SK-N-SH treated with all-trans-retinoic acid at 6 μM for 48 hours (cell line): ENCODE measurements around the gene EPHB6.

Source experiments
- ATAC-seq: fragments of 200-7000 bp; cut with Tn5 transposase; 3 replicates; pipeline ENCODE4 v1.9.1; 2020; ENCODE audit warnings: mild to moderate bottlenecking, moderate library complexity
- ARNTL ChIP-seq: fragments of 450-650 bp; formaldehyde crosslinking; IDR thresholded peaks from 2 replicates; pipeline ENCODE4 v1.5.0; 2020; ENCODE audit warnings: low read depth, mild to moderate bottlenecking, moderate library complexity, borderline replicate concordance
- CSDC2 ChIP-seq: fragments of 250-450 bp; sonication (Bioruptor Pico); IDR thresholded peaks from 2 replicates; pipeline ENCODE4 v1.5.0; 2020; ENCODE audit warnings: mild to moderate bottlenecking, moderate library complexity
- ESRRG ChIP-seq: fragments of 250-450 bp; sonication (Bioruptor Pico); IDR thresholded peaks from 2 replicates; pipeline ENCODE4 v1.6.1; 2021; ENCODE audit warnings: mild to moderate bottlenecking
- GLIS3 ChIP-seq: fragments of 250-450 bp; sonication (Bioruptor Pico); IDR thresholded peaks from 2 replicates; pipeline ENCODE4 v1.5.0; 2020; ENCODE audit warnings: mild to moderate bottlenecking, moderate library complexity
- ISL1 ChIP-seq: fragments of 250-450 bp; sonication (Bioruptor Pico); IDR thresholded peaks from 2 replicates; pipeline ENCODE4 v2.1.2; 2022; ENCODE audit warnings: mild to moderate bottlenecking, moderate library complexity
- OSR1 ChIP-seq: fragments of 250-450 bp; sonication (Bioruptor Pico); IDR thresholded peaks from 2 replicates; pipeline ENCODE4 v1.8.0; 2022; ENCODE audit warnings: moderate library complexity, mild to moderate bottlenecking, inconsistent platforms
- PPARA ChIP-seq: fragments of 250-450 bp; sonication (Bioruptor Pico); IDR thresholded peaks from 2 replicates; pipeline ENCODE4 v1.5.0; 2020; ENCODE audit warnings: mild to moderate bottlenecking, borderline replicate concordance
- RARB ChIP-seq: fragments of 250-450 bp; sonication (Bioruptor Pico); IDR thresholded peaks from 2 replicates; pipeline ENCODE4 v1.8.0; 2021; ENCODE audit warnings: mild to moderate bottlenecking, moderate library complexity
- TCF4 ChIP-seq: fragments of 250-450 bp; sonication (Bioruptor Pico); IDR thresholded peaks from 2 replicates; pipeline ENCODE4 v1.8.0; 2021; ENCODE audit warnings: mild to moderate bottlenecking, moderate library complexity, borderline replicate concordance
- TOX ChIP-seq: fragments of 250-450 bp; sonication (Bioruptor Pico); IDR thresholded peaks from 2 replicates; pipeline ENCODE4 v1.8.0; 2021; ENCODE audit warnings: mild to moderate bottlenecking, moderate library complexity, borderline replicate concordance
- ZC3H10 ChIP-seq: fragments of 250-450 bp; sonication (Bioruptor Pico); IDR thresholded peaks from 2 replicates; pipeline ENCODE4 v1.5.1; 2021; ENCODE audit warnings: mild to moderate bottlenecking, moderate library complexity
- ZFP3 ChIP-seq: fragments of 250-450 bp; sonication (Bioruptor Pico); IDR thresholded peaks from 2 replicates; pipeline ENCODE4 v1.5.0; 2020; ENCODE audit warnings: mild to moderate bottlenecking, moderate library complexity
- ZFP30 ChIP-seq: fragments of 450-650 bp; formaldehyde crosslinking; IDR thresholded peaks from 2 replicates; pipeline ENCODE4 v1.5.0; 2022; ENCODE audit warnings: mild to moderate bottlenecking, moderate library complexity
- ZNF565 ChIP-seq: fragments of 450-650 bp; formaldehyde crosslinking; conservative IDR thresholded peaks from 2 replicates; pipeline ENCODE4 v1.5.0; 2020; ENCODE audit warnings: low read depth, mild to moderate bottlenecking, moderate library complexity
- ZNF70 ChIP-seq: fragments of 450-650 bp; formaldehyde crosslinking; IDR thresholded peaks from 2 replicates; pipeline ENCODE4 v1.5.0; 2020; ENCODE audit warnings: mild to moderate bottlenecking, moderate library complexity
- TF ChIP-seq, protein P1 (sequence below): fragments of 250-450 bp; sonication (Bioruptor Pico); IDR thresholded peaks from 2 replicates; pipeline ENCODE4 v1.5.1; 2020; ENCODE audit warnings: low read depth, mild to moderate bottlenecking, moderate library complexity
- TF ChIP-seq, protein P2 (sequence below): fragments of 250-450 bp; sonication (Bioruptor Pico); IDR thresholded peaks from 2 replicates; pipeline ENCODE4 v1.8.0; 2021; ENCODE audit warnings: low read depth, mild to moderate bottlenecking, moderate library complexity, borderline replicate concordance
- TF ChIP-seq, protein P3 (sequence below): fragments of 250-450 bp; sonication (Bioruptor Pico); IDR thresholded peaks from 2 replicates; pipeline ENCODE4 v1.5.0; 2020; ENCODE audit warnings: mild to moderate bottlenecking, moderate library complexity
- TF ChIP-seq, protein P4 (sequence below): fragments of 250-450 bp; sonication (Bioruptor Pico); IDR thresholded peaks from 2 replicates; pipeline ENCODE4 v1.5.1; 2021; ENCODE audit warnings: mild to moderate bottlenecking, moderate library complexity
- TF ChIP-seq, protein P5 (sequence below): fragments of 250-450 bp; sonication (Bioruptor Pico); IDR thresholded peaks from 2 replicates; pipeline ENCODE4 v1.8.0; 2020; ENCODE audit warnings: mild to moderate bottlenecking, moderate library complexity, borderline replicate concordance

The EPHB6 gene

DNA sequence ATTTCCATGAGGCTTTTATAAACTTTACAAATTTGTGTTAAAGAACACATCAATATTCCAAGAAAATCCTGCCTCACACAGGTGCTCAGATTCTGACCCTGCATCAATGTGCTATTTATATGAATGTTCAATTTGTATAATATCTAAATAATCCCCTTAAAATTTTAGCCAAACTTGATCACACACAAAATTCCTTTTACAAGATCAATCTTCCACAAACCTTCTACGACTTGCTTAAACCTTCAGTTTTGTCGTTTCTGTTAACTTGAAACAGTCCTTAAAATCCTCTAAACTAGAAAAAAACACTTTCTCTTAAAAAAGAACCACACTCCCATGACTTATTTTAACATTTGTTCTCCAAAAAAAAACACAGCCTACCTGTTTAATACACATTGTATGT, 50.9 kb downstream of the EPHB6 start (continued):
- TF ChIP-seq, protein P1, sequence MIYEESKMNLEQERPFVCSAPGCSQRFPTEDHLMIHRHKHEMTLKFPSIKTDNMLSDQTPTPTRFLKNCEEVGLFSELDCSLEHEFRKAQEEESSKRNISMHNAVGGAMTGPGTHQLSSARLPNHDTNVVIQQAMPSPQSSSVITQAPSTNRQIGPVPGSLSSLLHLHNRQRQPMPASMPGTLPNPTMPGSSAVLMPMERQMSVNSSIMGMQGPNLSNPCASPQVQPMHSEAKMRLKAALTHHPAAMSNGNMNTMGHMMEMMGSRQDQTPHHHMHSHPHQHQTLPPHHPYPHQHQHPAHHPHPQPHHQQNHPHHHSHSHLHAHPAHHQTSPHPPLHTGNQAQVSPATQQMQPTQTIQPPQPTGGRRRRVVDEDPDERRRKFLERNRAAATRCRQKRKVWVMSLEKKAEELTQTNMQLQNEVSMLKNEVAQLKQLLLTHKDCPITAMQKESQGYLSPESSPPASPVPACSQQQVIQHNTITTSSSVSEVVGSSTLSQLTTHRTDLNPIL (CRISPR knock-in tag): no peak
- TF ChIP-seq ZNF565 (CRISPR knock-in tag): no peak
- TF ChIP-seq, protein P2, sequence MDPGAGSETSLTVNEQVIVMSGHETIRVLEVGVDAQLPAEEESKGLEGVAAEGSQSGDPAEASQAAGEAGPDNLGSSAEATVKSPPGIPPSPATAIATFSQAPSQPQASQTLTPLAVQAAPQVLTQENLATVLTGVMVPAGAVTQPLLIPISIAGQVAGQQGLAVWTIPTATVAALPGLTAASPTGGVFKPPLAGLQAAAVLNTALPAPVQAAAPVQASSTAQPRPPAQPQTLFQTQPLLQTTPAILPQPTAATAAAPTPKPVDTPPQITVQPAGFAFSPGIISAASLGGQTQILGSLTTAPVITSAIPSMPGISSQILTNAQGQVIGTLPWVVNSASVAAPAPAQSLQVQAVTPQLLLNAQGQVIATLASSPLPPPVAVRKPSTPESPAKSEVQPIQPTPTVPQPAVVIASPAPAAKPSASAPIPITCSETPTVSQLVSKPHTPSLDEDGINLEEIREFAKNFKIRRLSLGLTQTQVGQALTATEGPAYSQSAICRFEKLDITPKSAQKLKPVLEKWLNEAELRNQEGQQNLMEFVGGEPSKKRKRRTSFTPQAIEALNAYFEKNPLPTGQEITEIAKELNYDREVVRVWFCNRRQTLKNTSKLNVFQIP (CRISPR knock-in tag): no peak

DNA sequence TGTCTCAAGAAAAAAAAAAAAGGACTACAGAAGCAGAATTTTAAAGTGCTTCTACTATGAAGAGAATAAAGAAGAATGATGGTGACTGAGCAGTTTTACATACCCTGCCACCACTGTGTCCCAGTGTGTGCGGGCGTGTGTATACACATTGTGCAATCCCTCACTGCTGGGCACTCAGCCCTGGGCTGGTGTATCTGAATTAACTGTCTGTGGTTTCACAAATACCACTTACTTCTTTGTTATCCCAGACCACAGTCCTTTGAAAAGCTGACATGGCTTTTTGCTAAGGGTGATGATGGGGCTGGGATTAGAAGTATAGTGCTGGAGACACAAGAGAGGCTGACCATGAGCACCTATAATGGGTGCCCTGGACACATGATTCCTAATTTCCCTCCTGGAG, 51.8 kb downstream of the EPHB6 start:
- ATAC-seq: no peak
- TF ChIP-seq ZFP3 (CRISPR knock-in tag) (no peak), ZC3H10 (CRISPR knock-in tag) (no peak), ISL1 (CRISPR knock-in tag) (no peak), CSDC2 (CRISPR knock-in tag) (no peak), ZFP30 (no peak), GLIS3 (CRISPR knock-in tag) (no peak), TCF4 (no peak), PPARA (CRISPR knock-in tag) (no peak), TOX (no peak), ZNF70 (no peak), OSR1 (CRISPR knock-in tag) (no peak), ARNTL (CRISPR knock-in tag) (no peak), RARB (CRISPR knock-in tag) (no peak), ESRRG (CRISPR knock-in tag) (no peak)
- TF ChIP-seq, protein P3, sequence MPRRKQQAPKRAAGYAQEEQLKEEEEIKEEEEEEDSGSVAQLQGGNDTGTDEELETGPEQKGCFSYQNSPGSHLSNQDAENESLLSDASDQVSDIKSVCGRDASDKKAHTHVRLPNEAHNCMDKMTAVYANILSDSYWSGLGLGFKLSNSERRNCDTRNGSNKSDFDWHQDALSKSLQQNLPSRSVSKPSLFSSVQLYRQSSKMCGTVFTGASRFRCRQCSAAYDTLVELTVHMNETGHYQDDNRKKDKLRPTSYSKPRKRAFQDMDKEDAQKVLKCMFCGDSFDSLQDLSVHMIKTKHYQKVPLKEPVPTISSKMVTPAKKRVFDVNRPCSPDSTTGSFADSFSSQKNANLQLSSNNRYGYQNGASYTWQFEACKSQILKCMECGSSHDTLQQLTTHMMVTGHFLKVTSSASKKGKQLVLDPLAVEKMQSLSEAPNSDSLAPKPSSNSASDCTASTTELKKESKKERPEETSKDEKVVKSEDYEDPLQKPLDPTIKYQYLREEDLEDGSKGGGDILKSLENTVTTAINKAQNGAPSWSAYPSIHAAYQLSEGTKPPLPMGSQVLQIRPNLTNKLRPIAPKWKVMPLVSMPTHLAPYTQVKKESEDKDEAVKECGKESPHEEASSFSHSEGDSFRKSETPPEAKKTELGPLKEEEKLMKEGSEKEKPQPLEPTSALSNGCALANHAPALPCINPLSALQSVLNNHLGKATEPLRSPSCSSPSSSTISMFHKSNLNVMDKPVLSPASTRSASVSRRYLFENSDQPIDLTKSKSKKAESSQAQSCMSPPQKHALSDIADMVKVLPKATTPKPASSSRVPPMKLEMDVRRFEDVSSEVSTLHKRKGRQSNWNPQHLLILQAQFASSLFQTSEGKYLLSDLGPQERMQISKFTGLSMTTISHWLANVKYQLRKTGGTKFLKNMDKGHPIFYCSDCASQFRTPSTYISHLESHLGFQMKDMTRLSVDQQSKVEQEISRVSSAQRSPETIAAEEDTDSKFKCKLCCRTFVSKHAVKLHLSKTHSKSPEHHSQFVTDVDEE (CRISPR knock-in tag): no peak
- TF ChIP-seq, protein P2 (CRISPR knock-in tag): no peak
- TF ChIP-seq, protein P4, sequence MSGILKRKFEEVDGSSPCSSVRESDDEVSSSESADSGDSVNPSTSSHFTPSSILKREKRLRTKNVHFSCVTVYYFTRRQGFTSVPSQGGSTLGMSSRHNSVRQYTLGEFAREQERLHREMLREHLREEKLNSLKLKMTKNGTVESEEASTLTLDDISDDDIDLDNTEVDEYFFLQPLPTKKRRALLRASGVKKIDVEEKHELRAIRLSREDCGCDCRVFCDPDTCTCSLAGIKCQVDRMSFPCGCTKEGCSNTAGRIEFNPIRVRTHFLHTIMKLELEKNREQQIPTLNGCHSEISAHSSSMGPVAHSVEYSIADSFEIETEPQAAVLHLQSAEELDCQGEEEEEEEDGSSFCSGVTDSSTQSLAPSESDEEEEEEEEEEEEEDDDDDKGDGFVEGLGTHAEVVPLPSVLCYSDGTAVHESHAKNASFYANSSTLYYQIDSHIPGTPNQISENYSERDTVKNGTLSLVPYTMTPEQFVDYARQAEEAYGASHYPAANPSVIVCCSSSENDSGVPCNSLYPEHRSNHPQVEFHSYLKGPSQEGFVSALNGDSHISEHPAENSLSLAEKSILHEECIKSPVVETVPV (CRISPR knock-in tag): no peak
- TF ChIP-seq, protein P1 (CRISPR knock-in tag): no peak
- TF ChIP-seq, protein P5, sequence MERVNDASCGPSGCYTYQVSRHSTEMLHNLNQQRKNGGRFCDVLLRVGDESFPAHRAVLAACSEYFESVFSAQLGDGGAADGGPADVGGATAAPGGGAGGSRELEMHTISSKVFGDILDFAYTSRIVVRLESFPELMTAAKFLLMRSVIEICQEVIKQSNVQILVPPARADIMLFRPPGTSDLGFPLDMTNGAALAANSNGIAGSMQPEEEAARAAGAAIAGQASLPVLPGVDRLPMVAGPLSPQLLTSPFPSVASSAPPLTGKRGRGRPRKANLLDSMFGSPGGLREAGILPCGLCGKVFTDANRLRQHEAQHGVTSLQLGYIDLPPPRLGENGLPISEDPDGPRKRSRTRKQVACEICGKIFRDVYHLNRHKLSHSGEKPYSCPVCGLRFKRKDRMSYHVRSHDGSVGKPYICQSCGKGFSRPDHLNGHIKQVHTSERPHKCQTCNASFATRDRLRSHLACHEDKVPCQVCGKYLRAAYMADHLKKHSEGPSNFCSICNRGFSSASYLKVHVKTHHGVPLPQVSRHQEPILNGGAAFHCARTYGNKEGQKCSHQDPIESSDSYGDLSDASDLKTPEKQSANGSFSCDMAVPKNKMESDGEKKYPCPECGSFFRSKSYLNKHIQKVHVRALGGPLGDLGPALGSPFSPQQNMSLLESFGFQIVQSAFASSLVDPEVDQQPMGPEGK (CRISPR knock-in tag): no peak
